ENCODE results near the gene DMD. TPM values are rescaled to one million over a fixed set of nuclear protein-coding genes. Genes with fewer than 3 reads are reported as not detected.

DMD gene
- total RNA-seq, 2 donors from 2014 or later, result 19.6 to 24.9 TPM

- 100% methylated on average over 2 of the region's 2 CpGs; no CpG with 5 or more reads in 1 of the 2 experiments for WGBS, 2 experiments (ENCODE audit: insufficient coverage in 1 of 2, insufficient read length in 1 of 2)
- Mint-ChIP-seq H3K27ac (no peak overlapping the region), H3K27me3 (ENCODE audit: insufficient read depth) (no peaks in the 10 kb centered on the region), H3K36me3 (ENCODE audit: low read depth) (no peaks in the 10 kb centered on the region), H3K4me1 (no peaks in the 10 kb centered on the region), H3K4me3 (no peak overlapping the region), H3K9me3 (no peaks in the 10 kb centered on the region)
- no peak for TF ChIP-seq CTCF (conservative IDR thresholded peaks at IDR 0.05)
- H3K4me1 ChIP-seq (ENCODE audit: control insufficient read depth, insufficient read depth, low read length), result no peaks in the 10 kb centered on the region
- H3K9me3 ChIP-seq (ENCODE audit: control insufficient read depth, low read length), result no peaks in the 10 kb centered on the region
- no peak overlapping the region for H3K27ac ChIP-seq (ENCODE audit: low read depth, low read length)
- DNase-seq, result no peak
- no peak overlapping the region for H3K9ac ChIP-seq (ENCODE audit: extremely low read depth, low read length, poor library complexity, severe bottlenecking)
- H3K27me3 ChIP-seq (ENCODE audit: control insufficient read depth, insufficient read depth, low read length, poor library complexity, severe bottlenecking), result no peaks in the 10 kb centered on the region
- H3K36me3 ChIP-seq (ENCODE audit: control insufficient read depth, insufficient read depth, low read length), result no peaks in the 10 kb centered on the region
- H3K4me3 ChIP-seq (ENCODE audit: low read length), result no peak overlapping the region
These were observed 55.1 kb downstream of the DMD start for GRCh38 chrX:33156152-33156726.

DNA sequence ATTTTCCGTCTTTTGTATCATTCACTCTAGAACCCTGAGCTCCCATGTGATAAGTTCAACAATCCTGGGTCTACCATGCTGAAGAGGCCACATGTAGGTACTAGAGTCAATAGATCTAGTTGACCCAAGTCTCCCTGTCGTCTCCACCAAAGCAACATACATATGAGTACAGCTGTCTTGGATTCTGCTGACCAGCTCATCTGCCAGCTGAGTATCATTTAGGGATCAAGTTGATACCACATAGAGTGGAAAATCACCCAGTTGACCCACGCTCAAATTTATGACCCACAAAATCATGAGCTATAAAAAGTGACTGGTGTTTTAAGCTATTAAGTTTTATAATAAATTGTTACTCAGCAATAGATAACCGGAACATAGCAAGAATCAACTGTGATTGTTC, 61.8 kb downstream of the DMD start:
- no peaks in the 10 kb centered on the region for H3K4me1 ChIP-seq (ENCODE audit: control insufficient read depth, insufficient read depth, low read length)
- peaks cover 2% of the 10 kb centered on the region for H3K9me3 Mint-ChIP-seq
- peaks cover 6% of the 10 kb centered on the region for H3K4me1 Mint-ChIP-seq
- H3K9me3 ChIP-seq (ENCODE audit: control insufficient read depth, low read length), result no peaks in the 10 kb centered on the region
- 96% methylated on average over 2 of the region's 4 CpGs; no CpG with 5 or more reads in 1 of the 2 experiments for WGBS, 2 experiments (ENCODE audit: insufficient coverage in 1 of 2, insufficient read length in 1 of 2)
- no peak overlapping the region for H3K27ac Mint-ChIP-seq
- TF ChIP-seq CTCF (conservative IDR thresholded peaks at IDR 0.05), result no peak
- H3K36me3 Mint-ChIP-seq (ENCODE audit: low read depth), result peaks cover 3% of the 10 kb centered on the region
- no peak overlapping the region for H3K9ac ChIP-seq (ENCODE audit: extremely low read depth, low read length, poor library complexity, severe bottlenecking)
- DNase-seq, result no peak
- no peaks in the 10 kb centered on the region for H3K27me3 Mint-ChIP-seq (ENCODE audit: insufficient read depth)
- no peaks in the 10 kb centered on the region for H3K27me3 ChIP-seq (ENCODE audit: control insufficient read depth, insufficient read depth, low read length, poor library complexity, severe bottlenecking)
- no peak overlapping the region for H3K4me3 ChIP-seq (ENCODE audit: low read length)
- H3K36me3 ChIP-seq (ENCODE audit: control insufficient read depth, insufficient read depth, low read length), result no peaks in the 10 kb centered on the region
- H3K4me3 Mint-ChIP-seq, result no peak overlapping the region
- H3K27ac ChIP-seq (ENCODE audit: low read depth, low read length), result no peak overlapping the region

- DNase-seq, result no peak
- no peak overlapping the region for H3K9ac ChIP-seq (ENCODE audit: extremely low read depth, low read length, poor library complexity, severe bottlenecking)
- 91 to 100% methylated on average over 2 to 5 of the region's 5 CpGs for WGBS, 2 experiments (ENCODE audit: insufficient coverage in 1 of 2, insufficient read length in 1 of 2)
- Mint-ChIP-seq H3K27ac (no peak overlapping the region), H3K36me3 (ENCODE audit: low read depth) (peaks cover 3% of the 10 kb centered on the region), H3K4me1 (peaks cover 6% of the 10 kb centered on the region), H3K4me3 (no peak overlapping the region), H3K9me3 (peaks cover 2% of the 10 kb centered on the region), H3K27me3 (ENCODE audit: insufficient read depth) (no peaks in the 10 kb centered on the region)
- no peak overlapping the region for H3K27ac ChIP-seq (ENCODE audit: low read depth, low read length)
- H3K4me1 ChIP-seq (ENCODE audit: control insufficient read depth, insufficient read depth, low read length), result no peaks in the 10 kb centered on the region
- H3K4me3 ChIP-seq (ENCODE audit: low read length), result no peak overlapping the region
- no peaks in the 10 kb centered on the region for H3K9me3 ChIP-seq (ENCODE audit: control insufficient read depth, low read length)
- H3K27me3 ChIP-seq (ENCODE audit: control insufficient read depth, insufficient read depth, low read length, poor library complexity, severe bottlenecking), result no peaks in the 10 kb centered on the region
- H3K36me3 ChIP-seq (ENCODE audit: control insufficient read depth, insufficient read depth, low read length), result no peaks in the 10 kb centered on the region
- TF ChIP-seq CTCF (conservative IDR thresholded peaks at IDR 0.05), result no peak
These were observed 62.3 kb downstream of the DMD start for GRCh38 chrX:33149085-33149484.
